HEK293T (cell line): Measurements from ENCODE around the gene DDA1.
"Not testable (repeated sequence)": the region's sequence is repeated elsewhere in the genome, so short reads cannot be mapped to it uniquely, and the experiment has no call there.

Source experiments
- CTCF ChIA-PET: fragments of 350-600 bp; formaldehyde crosslinking; extraction: SDS; loops from one replicate; lab custom pipeline; 2021; ENCODE audit warnings: antibody characterized with exemption, inconsistent platforms; lab: Yijun Ruan, JAX
- POLR2A ChIA-PET: fragments of 350-600 bp; formaldehyde crosslinking; extraction: SDS; loops from one replicate; lab custom pipeline; 2020; ENCODE audit warnings: antibody characterized with exemption, inconsistent platforms; lab: Yijun Ruan, JAX
- DNase-seq: peaks from one replicate; pipeline ENCODE4 v3.0.0; 2012; ENCODE audit warnings: mixed read lengths; ENCODE audit errors: extremely low spot score
- ARNT ChIP-seq: fragments of 450-650 bp; IDR thresholded peaks from 2 replicates; pipeline ENCODE4 v1.6.1; 2017; ENCODE audit warnings: mild to moderate bottlenecking
- BHLHE40 ChIP-seq: fragments of 450-650 bp; IDR thresholded peaks from 2 replicates; pipeline ENCODE4 v1.6.1; 2016; ENCODE audit warnings: mild to moderate bottlenecking, moderate library complexity, borderline replicate concordance
- CTBP1 ChIP-seq: fragments of 450-650 bp; IDR thresholded peaks from 2 replicates; pipeline ENCODE4 v1.6.1; 2016; ENCODE audit warnings: borderline replicate concordance
- ELF4 ChIP-seq: fragments of 450-650 bp; IDR thresholded peaks from 2 replicates; pipeline ENCODE4 v1.6.1; 2017; ENCODE audit warnings: antibody characterized with exemption
- FOXA1 ChIP-seq: fragments of 450-650 bp; IDR thresholded peaks from 2 replicates; pipeline ENCODE4 v1.6.1; 2016; ENCODE audit warnings: mild to moderate bottlenecking
- FOXK2 ChIP-seq: fragments of 450-650 bp; IDR thresholded peaks from 2 replicates; pipeline ENCODE4 v1.6.1; 2016; ENCODE audit warnings: mild to moderate bottlenecking
- FOXM1 ChIP-seq: fragments of 450-650 bp; IDR thresholded peaks from 2 replicates; pipeline ENCODE4 v1.6.1; 2017; ENCODE audit warnings: mild to moderate bottlenecking, borderline replicate concordance
- HDGF ChIP-seq: fragments of 450-650 bp; IDR thresholded peaks from 2 replicates; pipeline ENCODE4 v1.6.1; 2017; ENCODE audit warnings: antibody characterized with exemption, borderline replicate concordance
- L3MBTL2 ChIP-seq: fragments of 450-650 bp; conservative IDR thresholded peaks from 2 replicates; pipeline ENCODE4 v1.6.1; 2016; ENCODE audit warnings: mild to moderate bottlenecking
- LEF1 ChIP-seq: fragments of 450-650 bp; IDR thresholded peaks from 2 replicates; pipeline ENCODE4 v1.6.1; 2017; ENCODE audit warnings: mild to moderate bottlenecking, borderline replicate concordance
- NFRKB ChIP-seq: fragments of 450-650 bp; IDR thresholded peaks from 2 replicates; pipeline ENCODE4 v1.6.1; 2016; ENCODE audit warnings: mild to moderate bottlenecking, moderate library complexity
- PKNOX1 ChIP-seq: fragments of 450-650 bp; IDR thresholded peaks from 2 replicates; pipeline ENCODE4 v1.6.1; 2016
- SP1 ChIP-seq: fragments of 450-650 bp; IDR thresholded peaks from 2 replicates; pipeline ENCODE4 v1.6.1; 2017
- SUZ12 ChIP-seq: fragments of 450-650 bp; IDR thresholded peaks from 2 replicates; pipeline ENCODE4 v1.6.1; 2016; ENCODE audit warnings: mild to moderate bottlenecking
- TARDBP ChIP-seq: fragments of 450-650 bp; IDR thresholded peaks from 2 replicates; pipeline ENCODE4 v1.6.1; 2016
- ZNF384 ChIP-seq: fragments of 450-650 bp; IDR thresholded peaks from 2 replicates; pipeline ENCODE4 v1.6.1; 2016

Gene DDA1

GRCh38 chr19:17357724-17358123, 48.4 kb downstream of the DDA1 start:
- TF ChIP-seq TARDBP (no peak), CTBP1 (no peak), PKNOX1 (no peak), FOXM1 (no peak), ARNT (no peak), HDGF (no peak), L3MBTL2 (no peak), FOXK2 (no peak), LEF1 (no peak), NFRKB (no peak), BHLHE40 (no peak), FOXA1 (no peak)
- ChIA-PET POLR2A (no interaction called here), CTCF (interaction anchor here (0.7 kb wide), 1 partner anchor 131 kb away, joined by 3 read pairs; no protein-coding TSS in a partner anchor)
- DNase-seq = no peak

- DNase-seq = no peak
- TF ChIP-seq L3MBTL2 (no peak), FOXM1 (no peak), BHLHE40 (no peak), PKNOX1 (no peak), HDGF (no peak), ZNF384 (no peak), TARDBP (no peak), NFRKB (no peak), SP1 (no peak), SUZ12 (no peak), CTBP1 (no peak), FOXK2 (no peak)
- POLR2A ChIA-PET = no interaction called here
- CTCF ChIA-PET = no interaction called here
These were observed 49.0 kb downstream of the DDA1 start for GRCh38 chr19:17358395-17358794.

GRCh38 chr19:17359905-17360800, 50.8 kb downstream of the DDA1 start:
- POLR2A ChIA-PET = no interaction called here
- TF ChIP-seq L3MBTL2 (no peak), ZNF384 (no peak), PKNOX1 (no peak), SUZ12 (no peak), LEF1 (no peak)
- DNase-seq = no peak
- CTCF ChIA-PET = interaction anchor here (0.7 kb wide), 1 partner anchor 499 kb away, joined by 5 read pairs; no protein-coding TSS in a partner anchor

- POLR2A ChIA-PET, DNase-seq: not testable (repeated sequence)
- CTCF ChIA-PET = interaction anchor here (0.5 to 0.6 kb wide), 2 partner anchors 130 to 158 kb away, joined by 3 read pairs; no protein-coding TSS in a partner anchor
These were observed 54.7 kb downstream of the DDA1 start for GRCh38 chr19:17363852-17364605.

- no peak for DNase-seq
- CTCF ChIA-PET = interaction anchor here (0.6 kb wide), 1 partner anchor 27 kb away, joined by 3 read pairs; no protein-coding TSS in a partner anchor
- TF ChIP-seq ELF4 = no peak
- TF ChIP-seq FOXM1 = no peak
- no peak for TF ChIP-seq BHLHE40
- TF ChIP-seq TARDBP = no peak
- no peak for TF ChIP-seq L3MBTL2
- TF ChIP-seq ARNT = no peak
- TF ChIP-seq NFRKB = no peak
- TF ChIP-seq ZNF384 = no peak
- no peak for TF ChIP-seq SUZ12
- no peak for TF ChIP-seq HDGF
- TF ChIP-seq LEF1 = no peak
- TF ChIP-seq FOXK2 = no peak
- TF ChIP-seq SP1 = no peak
- TF ChIP-seq FOXA1 = no peak
- TF ChIP-seq CTBP1 = no peak
- TF ChIP-seq PKNOX1 = no peak
- POLR2A ChIA-PET = no interaction called here
These were observed 56.0 kb downstream of the DDA1 start for GRCh38 chr19:17365361-17365760.
